K562 (cell line): Measurements from ENCODE around the gene EFNA5.

ENCODE experiments used
- CBX8 ChIP-seq: fragments of 200-600 bp; sonication (generic); IDR thresholded peaks from 2 replicates; pipeline ENCODE4 v1.6.1; 2012; ENCODE audit warnings: borderline replicate concordance, mixed run types, low read depth, mild to moderate bottlenecking, moderate library complexity, mixed read lengths, low read length, control low read depth, inconsistent platforms; ENCODE audit not compliant: poor library complexity, severe bottlenecking; ENCODE audit errors: extremely low read depth
- CHD4 ChIP-seq: fragments of 200-600 bp; sonication (generic); IDR thresholded peaks from 3 replicates; pipeline ENCODE4 v1.6.1; 2012; ENCODE audit warnings: low read depth, mild to moderate bottlenecking, mixed read lengths, low read length, inconsistent platforms; ENCODE audit not compliant: insufficient read depth, insufficient replicate concordance, poor library complexity, severe bottlenecking
- EWSR1 ChIP-seq: fragments of 450-650 bp; IDR thresholded peaks from 2 replicates; pipeline ENCODE4 v1.6.1; 2018; ENCODE audit warnings: borderline replicate concordance, mild to moderate bottlenecking, low read depth, moderate library complexity; ENCODE audit not compliant: partially characterized antibody
- IRF2 ChIP-seq: sonication (generic); formaldehyde crosslinking; IDR thresholded peaks from 2 replicates; pipeline ENCODE4 v1.8.1; 2022; ENCODE audit warnings: mild to moderate bottlenecking, missing genetic modification reagents
- MYC ChIP-seq, 2 experiments: fragments of 250-450 bp in 1 of 2; sonication (Bioruptor Pico) in 1 of 2; IDR thresholded peaks; 2 replicates each; pipeline versions ENCODE4 v1.5.1 to v1.6.1; 2012 to 2021; ENCODE audit warnings: low read depth in 2 of 2, borderline replicate concordance in 1 of 2, improper control_type of control experiment in 1 of 2, low read length in 1 of 2, mild to moderate bottlenecking in 1 of 2, moderate library complexity in 1 of 2
- PCBP1 ChIP-seq: fragments of 200-400 bp; formaldehyde crosslinking; IDR thresholded peaks from 2 replicates; pipeline ENCODE4 v1.6.1; 2018; ENCODE audit warnings: mild to moderate bottlenecking, low read depth, low read length; ENCODE audit not compliant: poor library complexity, severe bottlenecking
- RBBP5 ChIP-seq: fragments of 200-600 bp; sonication (generic); IDR thresholded peaks from 2 replicates; pipeline ENCODE4 v1.6.1; 2012; ENCODE audit warnings: borderline replicate concordance, mild to moderate bottlenecking, low read length, control low read depth, inconsistent platforms; ENCODE audit not compliant: insufficient read depth, poor library complexity, severe bottlenecking
- REST ChIP-seq, 2 experiments: fragments of 450-650 bp; formaldehyde crosslinking in 1 of 2; IDR thresholded peaks; 2 replicates each; pipeline versions ENCODE4 v1.4.0 to v1.6.1; 2014 to 2020; ENCODE audit warnings: mild to moderate bottlenecking in 2 of 2, borderline replicate concordance in 1 of 2, low read depth in 1 of 2
- ZNF655 ChIP-seq: fragments of 250-450 bp; sonication (Bioruptor Pico); IDR thresholded peaks from 2 replicates; pipeline ENCODE4 v1.5.0; 2021

GRCh38 chr5:107455111-107455544 is 215.6 kb downstream of the EFNA5 start:
- TF ChIP-seq PCBP1 (no peak), CBX8 (no peak), IRF2 (CRISPR knock-in tag) (no peak), REST (IDR thresholded peaks at IDR 0.05; ENCODE audit: borderline replicate concordance) (no peak), REST (CRISPR knock-in tag; IDR thresholded peaks at IDR 0.05; ENCODE audit: low read depth) (no peak), RBBP5 (no peak), CHD4 (no peak), MYC (IDR thresholded peaks at IDR 0.05; ENCODE audit: low read depth, low read length) (no peak), MYC (CRISPR knock-in tag; IDR thresholded peaks at IDR 0.05; ENCODE audit: borderline replicate concordance, low read depth) (no peak), EWSR1 (no peak), ZNF655 (CRISPR knock-in tag) (no peak)
